Vagina (tissue), 2 donors: ENCODE data around the gene ZFHX3. TPM values are rescaled to one million over a fixed set of nuclear protein-coding genes. Genes with fewer than 3 reads are reported as not detected.

ENCODE experiments used
- DNase-seq, 2 donors: peaks; one replicate each; pipeline ENCODE4 v3.0.0-alpha.2; 2017; ENCODE audit errors: extremely low spot score in 2 of 2
- H3K27ac ChIP-seq: fragments of 200-600 bp; sonication (generic); one replicate; pipeline ENCODE4 v1.5.1; 2019
- H3K27me3 ChIP-seq: fragments of 200-600 bp; sonication (generic); one replicate; pipeline ENCODE4 v1.5.1; 2019
- H3K36me3 ChIP-seq, 2 donors: fragments of 200-600 bp; sonication (generic); one replicate each; pipeline ENCODE4 v1.5.1; 2017 to 2019
- H3K4me1 ChIP-seq: fragments of 200-600 bp; sonication (generic); one replicate; pipeline ENCODE4 v1.5.1; 2019
- H3K4me3 ChIP-seq, 2 donors: fragments of 200-600 bp; sonication (generic); 1 replicate in 1 of 2; 2 replicates in 1 of 2; pipeline ENCODE4 v1.5.1; 2016 to 2019
- H3K9me3 ChIP-seq: fragments of 200-600 bp; sonication (generic); one replicate; pipeline ENCODE4 v1.5.1; 2019
- POLR2A ChIP-seq, 2 donors: fragments of 450-650 bp; IDR thresholded peaks; one replicate each; pipeline ENCODE4 v1.6.1; 2017; ENCODE audit warnings: antibody characterized with exemption in 2 of 2, mild to moderate bottlenecking in 2 of 2, moderate library complexity in 2 of 2
- POLR2AphosphoS5 ChIP-seq, 2 donors: sonication (generic); formaldehyde crosslinking; IDR thresholded peaks; one replicate each; pipeline ENCODE4 v1.9.0; 2017; ENCODE audit warnings: antibody characterized with exemption in 2 of 2, mild to moderate bottlenecking in 2 of 2, low read depth in 1 of 2; ENCODE audit not compliant: insufficient read depth in 1 of 2
- intact Hi-C: fragments of 100-400 bp; cut with DNase I; formaldehyde crosslinking; loops from one replicate; pipeline ENCODE4 v1.15.1; 2023
- total RNA-seq: library from RNA; depleted of rRNA; stranded (reverse); fragments of >200 nt; gene quantifications from one replicate; pipeline ENCODE4 v1.2.3, GENCODE V29; 2016
- TF ChIP-seq, protein P1 (sequence below), 3 experiments: fragments of 450-650 bp in 2 of 3; fragments of 200-600 bp in 1 of 3; sonication (generic) in 1 of 3; IDR thresholded peaks; one replicate each; pipeline ENCODE4 v1.5.1; 2017 to 2019; ENCODE audit warnings: antibody characterized with exemption in 3 of 3, mild to moderate bottlenecking in 2 of 3, moderate library complexity in 2 of 3

Gene ZFHX3
- total RNA-seq, 1 donor from 2014 or later: 28.0 TPM

- Histone ChIP-seq H3K27ac (no peak overlapping the region), H3K4me1 (peaks cover 7% of the 10 kb centered on the region), H3K9me3 (no peaks in the 10 kb centered on the region), H3K4me3 (no peak overlapping the region), H3K27me3 (no peaks in the 10 kb centered on the region), H3K36me3 (no peaks in the 10 kb centered on the region)
- TF ChIP-seq POLR2AphosphoS5 (IDR thresholded peaks at IDR 0.05; ENCODE audit: insufficient read depth in 1 of 2, low read depth in 1 of 2) (no peak), POLR2A (IDR thresholded peaks at IDR 0.05) (no peak)
- TF ChIP-seq, protein P1, sequence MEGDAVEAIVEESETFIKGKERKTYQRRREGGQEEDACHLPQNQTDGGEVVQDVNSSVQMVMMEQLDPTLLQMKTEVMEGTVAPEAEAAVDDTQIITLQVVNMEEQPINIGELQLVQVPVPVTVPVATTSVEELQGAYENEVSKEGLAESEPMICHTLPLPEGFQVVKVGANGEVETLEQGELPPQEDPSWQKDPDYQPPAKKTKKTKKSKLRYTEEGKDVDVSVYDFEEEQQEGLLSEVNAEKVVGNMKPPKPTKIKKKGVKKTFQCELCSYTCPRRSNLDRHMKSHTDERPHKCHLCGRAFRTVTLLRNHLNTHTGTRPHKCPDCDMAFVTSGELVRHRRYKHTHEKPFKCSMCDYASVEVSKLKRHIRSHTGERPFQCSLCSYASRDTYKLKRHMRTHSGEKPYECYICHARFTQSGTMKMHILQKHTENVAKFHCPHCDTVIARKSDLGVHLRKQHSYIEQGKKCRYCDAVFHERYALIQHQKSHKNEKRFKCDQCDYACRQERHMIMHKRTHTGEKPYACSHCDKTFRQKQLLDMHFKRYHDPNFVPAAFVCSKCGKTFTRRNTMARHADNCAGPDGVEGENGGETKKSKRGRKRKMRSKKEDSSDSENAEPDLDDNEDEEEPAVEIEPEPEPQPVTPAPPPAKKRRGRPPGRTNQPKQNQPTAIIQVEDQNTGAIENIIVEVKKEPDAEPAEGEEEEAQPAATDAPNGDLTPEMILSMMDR (IDR thresholded peaks at IDR 0.05): no peak
- DNase-seq: no peak
- intact Hi-C loops: no loop called here
These were observed 69.7 kb downstream of the ZFHX3 start for GRCh38 chr16:72978212-72978611.

- TF ChIP-seq, protein P1 (IDR thresholded peaks at IDR 0.05): no peak
- TF ChIP-seq POLR2A (IDR thresholded peaks at IDR 0.05) (no peak), POLR2AphosphoS5 (IDR thresholded peaks at IDR 0.05; ENCODE audit: insufficient read depth in 1 of 2, low read depth in 1 of 2) (no peak)
- H3K36me3 ChIP-seq: no peaks in the 10 kb centered on the region
- DNase-seq: no peak
- H3K27ac ChIP-seq: no peak overlapping the region
- H3K9me3 ChIP-seq: no peaks in the 10 kb centered on the region
- H3K4me1 ChIP-seq: peaks cover 4% of the 10 kb centered on the region
- intact Hi-C loops: no loop called here
- H3K27me3 ChIP-seq: no peaks in the 10 kb centered on the region
- H3K4me3 ChIP-seq: no peak overlapping the region
These were observed 70.8 kb downstream of the ZFHX3 start for GRCh38 chr16:72977127-72977526.

GRCh38 chr16:72976438-72977064 is 71.4 kb downstream of the ZFHX3 start:
- TF ChIP-seq POLR2AphosphoS5 (IDR thresholded peaks at IDR 0.05; ENCODE audit: insufficient read depth in 1 of 2, low read depth in 1 of 2): no peak
- TF ChIP-seq, protein P1 (IDR thresholded peaks at IDR 0.05): no peak
- Histone ChIP-seq H3K4me1 (peaks cover 4% of the 10 kb centered on the region), H3K27me3 (no peaks in the 10 kb centered on the region), H3K36me3 (no peaks in the 10 kb centered on the region), H3K9me3 (no peaks in the 10 kb centered on the region), H3K4me3 (no peak overlapping the region), H3K27ac (no peak overlapping the region)
- intact Hi-C loops: no loop called here
- no peak for DNase-seq

- no peak overlapping the region for H3K4me3 ChIP-seq
- no peak for DNase-seq
- no peak overlapping the region for H3K27ac ChIP-seq
- TF ChIP-seq, protein P1 (IDR thresholded peaks at IDR 0.05): no peak
- TF ChIP-seq POLR2AphosphoS5 (IDR thresholded peaks at IDR 0.05; ENCODE audit: insufficient read depth in 1 of 2, low read depth in 1 of 2) (no peak), POLR2A (IDR thresholded peaks at IDR 0.05) (no peak)
- no peaks in the 10 kb centered on the region for H3K9me3 ChIP-seq
- no peaks in the 10 kb centered on the region for H3K36me3 ChIP-seq
- H3K27me3 ChIP-seq: no peaks in the 10 kb centered on the region
- H3K4me1 ChIP-seq: peaks cover 4% of the 10 kb centered on the region
- intact Hi-C loops: no loop called here
These were observed 72.0 kb downstream of the ZFHX3 start for GRCh38 chr16:72975809-72976437.

DNA sequence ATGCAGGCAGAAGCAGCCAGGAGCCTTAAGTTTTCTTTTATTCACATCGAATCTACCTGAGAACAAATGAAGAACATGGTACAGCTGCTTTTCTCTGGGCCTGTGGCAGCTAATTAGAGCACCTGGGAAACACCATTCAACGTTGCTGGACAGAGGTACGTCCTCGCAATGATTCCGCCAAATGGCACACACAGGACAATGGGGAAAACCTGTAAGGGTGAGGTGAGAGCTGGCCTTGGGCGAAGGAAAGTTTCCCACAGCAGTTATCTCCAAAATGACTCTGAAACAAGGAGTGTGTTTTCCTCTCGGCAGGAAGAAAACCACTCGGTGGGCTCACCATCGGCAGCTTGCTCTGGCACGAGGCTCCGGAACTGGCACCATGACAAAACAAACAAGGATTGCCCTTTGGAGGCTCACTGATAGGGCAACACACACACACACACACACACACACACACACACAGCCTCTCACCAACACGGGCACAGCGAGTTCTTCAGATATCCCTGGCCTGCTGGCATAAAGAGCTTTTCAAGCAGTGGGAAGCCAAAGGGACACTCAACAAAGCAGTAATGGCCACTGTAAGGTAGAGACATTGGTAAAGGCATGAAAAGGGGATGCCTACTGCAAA is 73.7 kb downstream of the ZFHX3 start:
- peaks cover 20% of the 10 kb centered on the region for H3K4me1 ChIP-seq
- intact Hi-C loops: no loop called here

More for the DNA sequence above, 73.7 kb downstream of the ZFHX3 start:
- DNase-seq: no peak
- TF ChIP-seq, protein P1 (IDR thresholded peaks at IDR 0.05): no peak
- TF ChIP-seq POLR2AphosphoS5 (IDR thresholded peaks at IDR 0.05; ENCODE audit: insufficient read depth in 1 of 2, low read depth in 1 of 2) (no peak), POLR2A (IDR thresholded peaks at IDR 0.05) (no peak)
- H3K9me3 ChIP-seq: no peaks in the 10 kb centered on the region
- no peaks in the 10 kb centered on the region for H3K36me3 ChIP-seq
- H3K27me3 ChIP-seq: no peaks in the 10 kb centered on the region
- H3K27ac ChIP-seq: no peak overlapping the region
- no peak overlapping the region for H3K4me3 ChIP-seq
